ENCODE measurements around the gene FAM120C.

FAM120C gene

DNA sequence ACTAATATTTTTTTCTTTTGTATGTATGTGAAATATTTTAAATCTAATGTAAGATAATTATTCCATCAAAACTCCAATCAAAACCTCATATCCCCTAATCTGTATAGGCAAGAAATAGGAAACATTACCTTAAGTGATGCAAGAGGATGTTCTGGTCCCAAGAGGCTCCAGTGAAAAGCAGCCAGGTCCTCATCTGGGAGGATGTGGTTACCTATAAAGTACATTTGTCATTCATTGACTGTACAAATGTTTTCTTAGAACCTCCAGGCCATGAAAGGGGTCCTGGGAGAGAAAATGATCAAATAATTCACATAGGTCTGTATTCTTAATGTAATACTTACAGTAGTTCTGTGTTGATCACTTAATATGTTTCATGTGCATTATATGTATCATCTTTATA, 25.5 kb downstream of the FAM120C start:
- no peak for DNase-seq (ENCODE audit: low read depth)

DNA sequence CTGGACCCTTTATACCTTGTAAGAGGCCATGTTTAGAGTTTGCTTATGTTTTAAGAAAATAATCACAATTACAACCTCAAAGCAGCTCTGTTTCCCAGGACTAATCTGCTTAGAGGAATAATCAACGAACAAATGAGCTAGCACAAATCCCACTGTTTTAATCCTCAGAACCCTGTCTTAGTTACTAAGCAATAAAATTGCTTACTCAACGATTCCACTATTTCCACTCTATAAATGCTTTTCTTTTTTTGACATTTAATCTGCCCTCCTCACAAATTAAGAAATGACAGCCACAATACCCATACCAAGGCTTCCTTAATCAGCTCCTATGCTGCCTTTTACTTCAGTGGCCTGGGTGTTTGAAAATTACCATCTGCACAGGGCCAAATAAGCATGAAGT, 48.8 kb downstream of the FAM120C start:
- no peak for DNase-seq (ENCODE audit: low read depth)

DNA sequence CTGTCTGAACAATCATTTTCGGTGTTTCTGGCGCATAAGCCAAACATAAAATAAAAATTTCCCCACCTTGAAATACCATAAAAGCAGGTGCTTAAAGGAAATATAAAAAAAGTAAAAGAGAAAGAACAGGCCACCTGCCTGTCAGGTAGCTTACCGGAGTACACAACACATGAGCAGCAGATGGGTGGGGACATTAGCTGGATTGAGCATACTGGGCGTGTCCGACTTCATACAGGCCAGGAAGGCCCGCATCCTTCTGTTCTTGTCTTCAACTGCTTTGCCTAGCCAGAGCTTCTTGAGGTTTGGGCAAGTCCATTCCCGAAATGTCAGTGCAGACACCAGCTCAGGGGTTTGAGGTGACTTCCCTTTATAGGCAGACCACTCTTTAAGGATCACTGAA, 66.7 kb downstream of the FAM120C start:
- no peak for DNase-seq (ENCODE audit: low read depth)

DNA sequence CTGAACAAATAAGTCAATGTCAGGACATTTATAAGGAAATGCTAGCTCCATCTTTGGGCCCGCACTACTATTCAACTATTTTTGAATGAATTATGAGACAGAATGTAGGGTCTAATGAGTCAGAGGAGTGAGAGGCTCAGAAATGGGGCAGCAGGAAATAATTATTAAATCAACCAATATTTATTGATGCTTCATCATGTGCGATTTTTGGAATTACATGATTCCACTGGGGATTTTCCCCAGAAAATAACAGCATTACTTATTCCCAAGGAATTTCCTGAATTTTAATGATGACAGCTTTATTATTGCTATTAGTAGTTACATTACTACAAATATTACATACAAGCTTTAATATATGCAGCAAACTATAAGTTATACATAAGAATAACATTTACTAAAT, 89.5 kb downstream of the FAM120C start:
- no peak for DNase-seq (ENCODE audit: low read depth)

DNA sequence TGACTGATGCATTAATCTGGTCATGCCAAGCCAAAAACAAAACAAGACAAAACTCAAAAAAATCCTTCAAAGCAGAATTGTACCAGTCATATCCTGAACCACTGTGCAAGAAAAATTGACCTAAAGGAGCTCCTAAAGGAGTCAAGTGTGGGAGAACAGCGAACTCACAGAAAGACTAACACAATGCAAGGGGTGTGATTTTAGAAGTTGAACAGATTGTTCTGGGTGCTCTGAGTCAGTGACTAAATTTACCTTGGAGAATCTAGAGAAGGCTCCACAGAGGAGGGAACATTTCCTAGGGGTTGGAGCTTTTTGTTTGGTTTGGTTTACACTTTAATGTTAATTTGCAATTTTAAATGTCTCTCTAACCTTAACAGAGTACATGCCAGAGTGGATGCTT, 89.9 kb downstream of the FAM120C start:
- DNase-seq (ENCODE audit: low read depth): no peak

DNA sequence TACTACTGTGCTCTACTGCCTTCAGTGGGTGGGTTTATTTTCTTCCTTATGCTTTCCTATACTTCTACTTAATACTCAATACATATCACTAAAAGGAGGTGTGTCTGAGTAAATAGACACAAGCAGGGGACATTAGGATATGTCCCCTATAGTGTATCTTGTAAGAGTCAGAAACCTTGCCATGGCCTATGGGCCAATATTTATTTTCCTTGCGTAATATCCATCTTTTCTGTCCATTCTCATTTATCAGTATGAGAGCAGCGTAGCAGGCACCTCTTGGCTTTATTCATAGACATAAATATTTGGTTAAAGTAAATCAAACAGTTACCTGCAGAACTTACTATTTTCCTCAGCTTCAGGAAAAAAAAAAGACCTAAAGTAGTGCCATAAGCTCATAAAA, 92.2 kb downstream of the FAM120C start:
- no peak for DNase-seq (ENCODE audit: low read depth)

DNA sequence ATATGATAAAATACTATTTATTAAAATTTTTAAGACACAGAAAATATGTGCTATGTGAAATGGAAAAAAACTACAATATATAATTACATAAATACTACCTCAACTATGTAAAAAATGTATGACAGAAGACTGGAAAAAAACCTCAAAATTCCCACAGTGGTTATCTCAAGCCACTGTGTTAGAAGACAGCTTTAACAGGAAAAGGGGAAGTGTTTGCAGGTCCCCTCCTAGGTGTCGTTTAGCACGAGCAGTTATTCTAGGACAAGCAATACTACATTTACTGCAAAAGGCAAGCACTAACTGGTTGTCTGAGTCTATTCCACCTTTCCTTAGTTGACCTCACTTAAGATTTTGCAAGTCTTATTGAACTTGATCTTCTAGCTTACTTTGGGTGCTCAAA, 93.9 kb downstream of the FAM120C start:
- DNase-seq (ENCODE audit: low read depth): no peak

DNA sequence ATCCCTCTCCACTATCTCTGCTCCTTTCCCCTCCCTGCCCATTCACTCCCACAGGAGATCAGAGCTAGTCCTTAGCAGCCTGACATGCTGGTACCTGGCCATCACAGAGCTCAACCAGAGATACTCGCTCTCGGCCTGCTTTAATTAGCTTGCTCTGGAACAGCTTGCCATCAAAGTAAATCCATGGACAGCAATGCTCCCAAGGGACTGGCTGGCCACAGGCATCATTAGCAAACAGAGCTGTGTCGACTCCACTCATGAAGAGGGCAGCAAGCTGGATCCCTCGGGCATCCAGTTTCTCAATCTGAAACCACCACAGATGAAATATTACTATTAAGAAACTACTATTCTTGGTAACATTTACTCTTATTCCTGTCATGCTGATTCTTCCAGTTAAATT, 95.4 kb downstream of the FAM120C start:
- no peak for DNase-seq (ENCODE audit: low read depth)

DNA sequence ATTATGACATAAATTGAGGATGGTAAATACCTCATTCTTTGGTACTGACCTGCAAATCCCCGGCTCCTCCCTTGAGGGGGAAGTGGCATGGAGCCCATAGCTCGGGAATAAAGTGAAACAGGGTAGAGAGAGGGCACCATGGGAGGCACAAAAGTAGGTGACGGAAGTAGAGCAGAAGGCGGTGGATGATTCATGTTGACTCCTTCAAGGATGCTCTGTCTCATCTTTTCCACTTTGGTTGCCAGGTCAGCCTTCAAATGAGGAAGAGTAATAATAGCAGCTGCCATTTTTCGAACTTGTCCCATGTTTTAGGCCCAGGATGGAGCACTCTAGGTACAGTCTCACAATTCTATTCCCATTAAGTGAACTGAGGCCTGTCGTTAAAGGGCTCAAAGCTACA, 97.4 kb downstream of the FAM120C start:
- DNase-seq (ENCODE audit: low read depth): no peak

DNA sequence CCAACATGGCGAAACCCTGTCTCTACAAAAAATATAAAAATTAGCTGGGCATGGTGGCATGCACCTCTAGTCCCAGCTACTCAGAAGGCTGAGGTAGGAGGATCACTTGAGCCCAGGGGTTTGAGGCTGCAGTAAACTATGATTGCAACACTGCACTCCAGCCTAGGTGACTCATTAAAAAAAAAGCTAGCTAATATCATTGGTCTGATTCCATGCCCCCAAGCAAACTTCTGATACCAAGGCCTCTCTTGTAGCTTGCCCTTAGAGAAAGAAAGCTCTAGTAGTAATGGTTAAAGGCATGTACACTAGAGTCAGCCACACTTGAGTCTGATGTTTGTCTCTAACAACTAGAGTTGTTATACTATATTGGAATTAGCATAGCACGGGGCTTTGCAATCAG, 106.2 kb downstream of the FAM120C start:
- DNase-seq (ENCODE audit: low read depth): no peak

DNA sequence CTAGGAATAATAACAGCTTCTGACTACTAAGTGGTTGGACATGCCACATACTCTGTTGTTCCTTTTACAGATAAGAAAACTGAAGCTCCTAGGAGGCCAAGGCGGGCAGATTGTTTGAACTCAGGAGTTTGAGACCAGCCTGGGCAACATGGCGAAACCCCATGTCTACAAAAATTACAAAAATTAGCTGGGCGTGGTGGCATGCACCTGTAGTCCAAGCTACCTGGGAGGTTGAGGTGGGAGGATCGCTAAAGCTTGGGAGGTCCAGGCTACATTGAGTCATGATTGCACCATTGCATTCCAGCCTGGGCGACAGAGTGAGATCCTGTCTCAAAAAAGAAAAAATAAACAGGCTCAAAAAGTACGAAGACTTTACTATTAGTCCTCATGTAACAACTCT, 108.2 kb downstream of the FAM120C start:
- no peak for DNase-seq (ENCODE audit: low read depth)

DNA sequence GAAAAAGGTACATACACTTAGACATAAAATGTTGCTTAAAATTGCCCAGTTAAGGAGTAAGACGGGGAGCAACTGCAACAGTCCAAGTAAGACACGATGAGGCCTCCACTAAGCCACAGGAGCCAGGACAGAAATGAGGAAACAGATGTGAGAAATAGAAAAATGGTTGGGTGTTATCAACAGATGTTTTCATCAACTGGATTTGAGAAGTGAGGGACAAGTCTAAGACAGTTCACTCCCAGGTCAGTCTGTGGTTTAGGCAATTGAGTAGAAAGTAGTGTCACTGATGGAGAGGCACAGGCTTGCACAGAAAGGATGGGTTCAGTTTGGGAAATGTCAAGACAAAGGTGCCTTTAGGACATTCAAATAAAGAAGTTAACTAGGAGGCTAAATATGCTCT, 115.3 kb downstream of the FAM120C start:
- DNase-seq (ENCODE audit: low read depth): no peak

DNA sequence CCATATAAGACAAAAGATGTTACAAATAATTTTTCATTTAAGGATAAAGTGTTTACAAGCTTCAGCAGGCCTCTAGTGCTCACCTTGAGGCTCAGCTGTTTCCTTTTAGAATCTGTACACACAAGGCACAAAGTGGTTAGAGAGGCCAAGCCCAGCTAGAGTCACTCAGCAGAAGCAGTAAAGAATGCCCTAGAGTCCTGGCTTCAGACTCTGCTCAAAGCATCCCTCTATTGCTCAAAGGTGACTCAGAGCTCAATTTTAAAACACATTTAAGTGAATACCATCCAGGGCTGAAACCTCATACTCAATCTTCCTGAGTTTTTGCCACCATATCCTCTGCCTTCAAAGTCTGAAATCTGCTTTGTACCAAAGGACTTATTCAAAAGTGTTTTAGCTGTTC, 116.2 kb downstream of the FAM120C start:
- DNase-seq (ENCODE audit: low read depth): no peak

DNA sequence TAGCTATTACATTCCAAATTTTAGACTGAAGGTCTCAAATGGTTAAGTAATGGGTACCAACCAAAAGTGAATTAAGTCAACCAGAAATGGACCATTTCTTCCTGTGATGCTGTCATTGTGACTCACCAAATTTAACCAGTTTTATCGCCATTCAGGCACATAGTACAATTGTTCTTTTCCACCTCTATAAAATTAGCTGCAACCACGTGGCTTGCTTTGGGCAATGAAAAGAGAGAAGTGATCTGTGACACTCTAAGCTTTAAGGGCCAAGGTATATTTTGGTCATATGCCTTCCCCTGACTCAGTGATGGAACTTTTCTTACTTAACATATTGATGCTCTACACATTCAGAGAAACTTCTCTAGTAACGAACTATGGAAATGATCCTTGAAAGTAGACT, 118.5 kb downstream of the FAM120C start:
- DNase-seq (ENCODE audit: low read depth): no peak

DNA sequence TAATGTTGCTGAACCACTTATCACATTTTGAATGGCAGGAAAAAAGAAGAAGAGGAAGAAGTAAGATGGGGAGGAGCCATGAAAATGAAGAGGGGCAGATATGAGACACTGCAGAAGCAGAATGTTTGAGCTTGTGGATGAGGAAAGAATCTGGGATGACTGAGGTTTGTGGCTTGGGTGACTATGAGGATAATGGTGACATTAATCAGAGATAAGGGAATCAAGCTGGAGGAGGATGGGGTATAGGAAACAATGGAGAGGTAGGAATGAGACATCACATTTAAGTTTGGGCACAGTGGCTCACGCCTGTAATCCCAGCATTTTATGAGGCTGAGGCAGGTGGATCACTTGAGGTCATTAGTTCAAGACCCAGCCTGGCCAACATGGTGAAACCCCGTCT, 119.7 kb downstream of the FAM120C start:
- DNase-seq (ENCODE audit: low read depth): no peak

DNA sequence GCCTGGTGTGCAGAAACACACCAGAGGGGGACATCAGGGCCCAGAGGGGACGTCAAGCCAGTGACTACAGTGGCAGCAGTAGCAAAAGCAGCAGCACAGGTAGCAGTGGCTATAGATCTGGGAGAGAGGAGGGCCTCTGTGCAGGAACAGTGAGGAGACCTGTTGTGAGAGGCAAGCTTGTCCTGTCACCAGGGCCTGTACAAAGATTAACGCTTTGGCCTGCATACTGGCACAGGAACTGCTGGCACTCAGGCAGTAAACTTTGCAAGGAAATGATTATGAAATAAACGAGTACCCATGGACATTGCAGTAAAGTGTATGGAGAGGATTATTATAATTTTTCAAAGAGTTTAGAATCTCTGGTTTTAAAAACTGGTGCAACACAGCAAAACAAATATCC, 133.3 kb downstream of the FAM120C start:
- DNase-seq (ENCODE audit: low read depth): no peak

DNA sequence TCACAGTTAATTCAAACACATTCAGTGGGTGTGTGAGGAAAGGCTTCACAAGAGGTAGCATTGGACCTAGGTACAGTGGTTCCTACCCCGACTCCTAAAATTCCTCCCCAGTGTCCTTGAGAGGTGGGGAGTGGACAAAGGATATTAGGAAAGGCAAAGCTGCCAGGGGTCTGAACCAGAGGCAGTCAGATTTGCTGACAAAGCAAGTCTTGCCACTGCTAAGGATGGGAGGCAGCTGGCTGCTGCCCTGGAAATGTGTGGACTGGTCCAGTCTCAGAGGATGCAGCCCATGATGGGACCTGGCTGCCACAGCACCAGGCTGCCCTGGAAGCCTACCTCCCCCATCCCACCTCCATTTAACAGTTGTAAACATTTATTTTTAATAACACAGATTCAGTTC, 134.6 kb downstream of the FAM120C start:
- DNase-seq (ENCODE audit: low read depth): no peak

DNA sequence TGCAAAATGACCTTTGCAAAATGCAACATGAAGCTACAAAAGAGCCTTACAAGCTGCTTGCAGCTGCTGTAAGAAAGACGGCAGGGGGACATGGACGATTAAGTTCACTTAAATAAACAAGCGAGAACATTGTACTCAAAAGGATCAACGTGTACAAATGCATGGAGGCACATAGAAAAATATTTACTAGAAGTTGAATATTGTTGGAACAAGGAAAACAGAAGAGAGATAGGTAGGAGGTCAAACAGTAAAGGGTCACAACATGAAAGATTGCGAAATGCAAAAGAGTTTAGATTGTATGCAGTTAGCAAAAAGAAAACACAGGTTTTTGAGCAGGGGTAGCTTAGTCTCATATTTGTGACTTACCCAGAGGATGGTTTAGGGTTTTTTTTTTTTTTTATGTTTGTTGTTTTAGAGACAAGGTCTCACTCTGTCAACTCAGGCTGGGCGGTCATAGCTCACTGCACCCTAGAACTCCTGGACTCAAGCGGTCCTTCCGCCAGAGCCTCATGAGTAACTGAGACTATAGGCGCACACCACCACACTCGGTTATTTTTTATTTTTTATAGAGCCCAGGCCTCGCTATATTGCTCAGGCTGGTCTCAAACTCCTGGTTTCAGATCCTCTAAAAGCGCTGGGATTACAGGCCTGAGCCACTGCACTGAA, 137.4 kb downstream of the FAM120C start:
- no peak for DNase-seq (ENCODE audit: low read depth)

DNA sequence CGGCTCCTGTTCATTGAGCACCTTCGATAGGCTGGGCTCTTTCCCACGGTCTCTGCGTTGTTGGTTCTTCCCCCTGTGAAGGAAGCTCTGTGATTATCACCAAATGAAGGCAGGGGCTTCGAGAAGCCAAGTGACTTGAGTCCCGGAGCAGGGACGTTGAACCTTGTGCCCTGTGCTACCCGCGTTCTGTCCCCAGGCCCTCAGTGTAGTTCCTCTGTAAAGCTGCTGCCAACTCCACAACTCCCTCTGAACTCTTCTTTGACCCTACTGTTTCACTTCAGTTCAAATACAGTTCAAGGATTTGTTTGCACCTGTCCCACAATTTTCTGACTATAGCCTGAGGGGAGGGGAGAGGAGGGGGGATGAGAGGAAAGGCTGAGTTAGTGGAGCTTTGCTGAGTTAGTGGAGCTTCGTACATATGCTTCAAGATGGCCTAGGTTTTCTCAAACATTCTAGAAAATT, 138.1 kb downstream of the FAM120C start:
- DNase-seq (ENCODE audit: low read depth): no peak

DNA sequence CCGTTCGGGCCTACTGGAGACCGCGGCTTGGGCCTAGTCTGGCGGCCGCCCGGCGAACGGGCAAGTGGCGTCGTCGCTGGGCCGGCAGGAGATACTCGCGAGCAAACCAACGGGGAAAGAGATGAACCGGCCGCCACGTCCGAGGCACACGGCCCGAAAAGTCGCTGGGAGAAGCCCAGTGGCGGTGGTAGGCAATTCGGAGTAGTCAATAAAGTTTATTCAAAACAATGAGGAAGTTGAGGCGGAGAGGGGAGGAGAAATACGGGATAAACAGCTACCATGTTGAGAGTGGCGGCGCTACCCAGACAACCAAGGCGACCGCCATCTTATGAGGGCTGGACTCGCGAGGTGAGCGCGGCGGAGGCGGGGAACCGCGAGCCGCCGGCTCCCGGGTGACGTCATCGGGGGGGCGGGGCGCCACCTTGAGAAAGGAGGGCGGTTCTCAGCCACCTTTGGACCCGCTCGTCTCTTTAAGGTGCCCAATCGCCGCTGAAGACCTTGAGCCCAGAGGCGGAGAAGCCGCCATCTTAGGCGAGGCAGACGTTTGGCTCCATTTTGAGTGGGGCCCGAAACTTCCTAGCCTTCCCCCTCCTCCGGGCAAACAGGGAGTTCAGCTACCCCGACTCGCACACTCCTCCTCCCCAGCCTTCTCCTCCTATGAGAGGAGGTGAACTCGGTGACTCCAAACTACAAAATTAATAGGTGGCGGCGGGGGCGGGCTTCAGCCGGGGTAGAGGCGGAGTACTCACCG, 138.8 kb downstream of the FAM120C start, which contains the start of gene PHF8:
PHF8 (minus strand) TSS at position 348 of the 751 bp plus-strand sequence. CDS start 1,745 bp downstream, outside the sequence.
- peak; percentile 92 for DNase-seq (ENCODE audit: low read depth)

DNA sequence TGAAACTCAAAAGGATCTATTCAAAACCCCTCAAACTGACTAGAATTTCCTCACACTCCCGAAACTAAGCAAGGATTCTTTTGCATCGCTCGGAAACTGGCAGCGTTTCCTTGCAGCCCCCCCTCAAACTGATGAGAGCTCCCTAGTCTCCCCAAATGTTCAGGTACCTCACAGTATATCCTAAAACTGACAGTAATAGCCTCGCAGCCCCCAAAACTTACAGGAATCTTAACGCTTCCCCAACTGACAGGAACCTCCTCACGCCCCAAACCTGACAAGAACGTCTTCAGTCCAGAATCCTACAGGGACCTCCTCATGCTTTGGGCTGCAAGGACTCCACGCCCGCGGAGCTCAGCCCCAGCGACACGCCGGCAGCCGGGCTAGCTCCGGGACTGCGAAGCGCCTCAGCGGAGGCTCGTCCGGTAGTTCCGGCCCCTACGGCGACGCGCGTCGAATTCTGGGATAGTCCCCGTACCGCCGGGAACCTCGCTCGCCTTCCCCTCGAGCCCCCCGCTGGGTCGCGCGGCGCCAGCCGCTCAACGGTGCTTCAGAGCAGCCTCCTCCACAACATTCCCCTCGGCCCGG, 139.4 kb downstream of the FAM120C start:
- no peak for DNase-seq (ENCODE audit: low read depth)

DNA sequence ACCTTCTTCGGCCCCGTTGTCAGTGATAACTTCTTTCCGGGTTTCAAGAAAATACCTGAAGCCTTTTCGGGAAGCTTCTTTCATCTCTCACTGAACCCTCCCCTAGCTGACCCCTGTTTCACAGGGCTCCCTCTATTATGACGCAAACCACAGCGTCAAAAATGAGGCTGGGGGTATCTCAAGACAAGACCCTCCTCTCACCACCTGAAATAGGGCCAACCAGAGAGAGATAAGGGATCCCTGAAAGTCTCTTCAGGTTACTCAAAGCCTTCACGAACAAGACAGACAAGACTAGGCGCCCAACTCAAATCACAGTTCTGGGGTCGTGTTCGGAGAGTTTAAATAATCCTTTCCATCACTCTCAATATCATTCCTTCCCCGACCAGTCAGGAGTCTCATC, 140.0 kb downstream of the FAM120C start:
- no peak for DNase-seq (ENCODE audit: low read depth)

DNA sequence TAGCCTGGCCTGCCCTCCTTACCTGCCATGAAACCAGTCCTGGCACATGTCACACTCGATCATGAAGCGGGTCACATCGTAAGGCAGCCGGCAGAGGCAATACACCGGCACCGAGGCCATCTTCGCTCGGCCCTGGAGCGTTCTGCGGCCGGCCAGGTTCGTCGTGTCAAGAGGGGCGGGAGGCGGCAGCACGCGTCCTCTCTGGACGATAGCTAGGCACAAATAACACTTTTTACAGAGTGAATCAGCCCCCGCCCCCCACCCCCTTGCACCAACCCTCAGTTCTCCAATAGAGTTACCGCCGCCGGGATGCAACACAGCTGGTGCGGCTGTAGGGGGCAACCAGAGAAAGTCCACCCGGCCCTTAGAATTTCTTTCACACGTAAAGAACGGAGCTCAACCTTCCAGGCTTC, 140.4 kb downstream of the FAM120C start:
- DNase-seq (ENCODE audit: low read depth): no peak
